HG03060 (cell line): ENCODE results near the gene DLG2.

Source experiments
- ATAC-seq: cut with Tn5 transposase; IDR thresholded peaks from one replicate; pipeline ENCODE4 v1.9.1; 2021; ENCODE audit warnings: low read depth, moderate number of reproducible peaks; ENCODE audit not compliant: unreplicated experiment

The DLG2 gene

GRCh38 chr11:84019571-84020194 lies 1607.5 kb downstream of the DLG2 start:
- ATAC-seq: no peak

- ATAC-seq: no peak
Measured at GRCh38 chr11:84014539-84014938, 1612.6 kb downstream of the DLG2 start.

- no peak for ATAC-seq
Measured at GRCh38 chr11:84012171-84012826, 1614.8 kb downstream of the DLG2 start.

GRCh38 chr11:84003181-84003580 lies 1624.0 kb downstream of the DLG2 start:
- no peak for ATAC-seq

GRCh38 chr11:83998921-83999320 lies 1628.2 kb downstream of the DLG2 start:
- ATAC-seq: no peak

GRCh38 chr11:83990160-83990733 lies 1636.9 kb downstream of the DLG2 start:
- ATAC-seq: no peak

- no peak for ATAC-seq
Measured at GRCh38 chr11:83982825-83983224, 1644.3 kb downstream of the DLG2 start.

- no peak for ATAC-seq
Measured at GRCh38 chr11:83979593-83979992, 1647.6 kb downstream of the DLG2 start.

GRCh38 chr11:83978942-83979341 lies 1648.2 kb downstream of the DLG2 start:
- no peak for ATAC-seq

GRCh38 chr11:83976086-83976485 lies 1651.1 kb downstream of the DLG2 start:
- no peak for ATAC-seq

- no peak for ATAC-seq
Measured at GRCh38 chr11:83972536-83972935, 1654.6 kb downstream of the DLG2 start.

GRCh38 chr11:83971063-83971462 lies 1656.1 kb downstream of the DLG2 start:
- ATAC-seq: peak; percentile 23

- peak; percentile 89 for ATAC-seq
Measured at GRCh38 chr11:83970061-83970671, 1657.0 kb downstream of the DLG2 start.

GRCh38 chr11:83957038-83957900 lies 1669.9 kb downstream of the DLG2 start:
- ATAC-seq: no peak

GRCh38 chr11:83956119-83956697 lies 1670.9 kb downstream of the DLG2 start:
- ATAC-seq: no peak

- no peak for ATAC-seq
Measured at GRCh38 chr11:83954780-83955179, 1672.4 kb downstream of the DLG2 start.

- no peak for ATAC-seq
Measured at GRCh38 chr11:83951521-83951920, 1675.6 kb downstream of the DLG2 start.

- no peak for ATAC-seq
Measured at GRCh38 chr11:83948200-83948599, 1678.9 kb downstream of the DLG2 start.

- ATAC-seq: no peak
Measured at GRCh38 chr11:83945976-83946375, 1681.2 kb downstream of the DLG2 start.

- no peak for ATAC-seq
Measured at GRCh38 chr11:83941050-83941449, 1686.1 kb downstream of the DLG2 start.
